ENCODE results near the gene UTY. TPM values are rescaled to one million over a fixed set of nuclear protein-coding genes. Genes with fewer than 3 reads are reported as not detected.

UTY gene
- total RNA-seq, 3 donors from 2014 or later = 53.3 TPM; not detected in 2

- intact Hi-C loops (cut with DNase I; ENCODE audit: low total_unique reads) = no loop called here
- no peaks in the 10 kb centered on the region for H3K36me3 ChIP-seq
- no peak for DNase-seq (ENCODE audit: low spot score in 2 of 2)
- no peaks in the 10 kb centered on the region for H3K4me1 ChIP-seq
- no peak overlapping the region for H3K27ac ChIP-seq
- TF ChIP-seq POLR2A (IDR thresholded peaks at IDR 0.05) (no peak), CTCF (IDR thresholded peaks at IDR 0.05) (no peak), POLR2AphosphoS5 (IDR thresholded peaks at IDR 0.05) (no peak)
- no peaks in the 10 kb centered on the region for H3K27me3 ChIP-seq
- no peak overlapping the region for H3K4me3 ChIP-seq
- no peaks in the 10 kb centered on the region for H3K9me3 ChIP-seq
Measured at GRCh38 chrY:13339939-13340338, 139.9 kb downstream of the UTY start.

- DNase-seq (ENCODE audit: low spot score in 2 of 2) = no peak
- no peaks in the 10 kb centered on the region for H3K9me3 ChIP-seq
- H3K27me3 ChIP-seq = no peaks in the 10 kb centered on the region
- no peak overlapping the region for H3K27ac ChIP-seq
- H3K4me3 ChIP-seq = no peak overlapping the region
- no peaks in the 10 kb centered on the region for H3K4me1 ChIP-seq
- intact Hi-C loops (cut with DNase I; ENCODE audit: low total_unique reads) = no loop called here
- no peak for TF ChIP-seq CTCF (IDR thresholded peaks at IDR 0.05)
- no peak for TF ChIP-seq POLR2AphosphoS5 (IDR thresholded peaks at IDR 0.05)
- H3K36me3 ChIP-seq = no peaks in the 10 kb centered on the region
Measured at GRCh38 chrY:13339381-13339780, 140.5 kb downstream of the UTY start.

- no peak for TF ChIP-seq POLR2A (IDR thresholded peaks at IDR 0.05)
- TF ChIP-seq POLR2AphosphoS5 (IDR thresholded peaks at IDR 0.05) = no peak
- no peak for TF ChIP-seq CTCF (IDR thresholded peaks at IDR 0.05)
- DNase-seq (ENCODE audit: low spot score in 2 of 2) = no peak
- Histone ChIP-seq H3K27me3 (no peaks in the 10 kb centered on the region), H3K27ac (no peak overlapping the region), H3K9me3 (no peaks in the 10 kb centered on the region), H3K4me3 (no peak overlapping the region), H3K4me1 (no peaks in the 10 kb centered on the region), H3K36me3 (no peaks in the 10 kb centered on the region)
- intact Hi-C loops (cut with DNase I; ENCODE audit: low total_unique reads) = no loop called here
Measured at GRCh38 chrY:13338711-13339110, 141.1 kb downstream of the UTY start.

GRCh38 chrY:13337934-13338333 is 141.9 kb downstream of the UTY start:
- Histone ChIP-seq H3K4me3 (no peak overlapping the region), H3K36me3 (no peaks in the 10 kb centered on the region), H3K27me3 (no peaks in the 10 kb centered on the region), H3K9me3 (no peaks in the 10 kb centered on the region), H3K27ac (no peak overlapping the region), H3K4me1 (no peaks in the 10 kb centered on the region)
- TF ChIP-seq CTCF (IDR thresholded peaks at IDR 0.05) = no peak
- TF ChIP-seq POLR2AphosphoS5 (IDR thresholded peaks at IDR 0.05) = no peak
- no peak for TF ChIP-seq POLR2A (IDR thresholded peaks at IDR 0.05)
- DNase-seq (ENCODE audit: low spot score in 2 of 2) = no peak
- intact Hi-C loops (cut with DNase I; ENCODE audit: low total_unique reads) = no loop called here

GRCh38 chrY:13333791-13334190 is 146.0 kb downstream of the UTY start:
- Histone ChIP-seq H3K4me1 (no peaks in the 10 kb centered on the region), H3K36me3 (no peaks in the 10 kb centered on the region), H3K27ac (no peak overlapping the region), H3K4me3 (no peak overlapping the region), H3K27me3 (no peaks in the 10 kb centered on the region), H3K9me3 (no peaks in the 10 kb centered on the region)
- intact Hi-C loops (cut with DNase I; ENCODE audit: low total_unique reads) = no loop called here
- no peak for TF ChIP-seq POLR2A (IDR thresholded peaks at IDR 0.05)
- no peak for TF ChIP-seq CTCF (IDR thresholded peaks at IDR 0.05)
- TF ChIP-seq POLR2AphosphoS5 (IDR thresholded peaks at IDR 0.05) = no peak
- no peak for DNase-seq (ENCODE audit: low spot score in 2 of 2)

All from breast epithelium (tissue), 4 donors.